Lower lobe of right lung (tissue), 2 donors: ENCODE results near the gene SLC6A2. TPM values are rescaled to one million over a fixed set of nuclear protein-coding genes. Genes with fewer than 3 reads are reported as not detected.

Experiments used
- ATAC-seq, 2 donors: fragments of 200-7000 bp; cut with Tn5 transposase; one replicate each; pipeline ENCODE4 v1.9.1; 2020 to 2022; ENCODE audit warnings: mild to moderate bottlenecking in 2 of 2, moderate library complexity in 2 of 2
- DNase-seq: peaks from one replicate; pipeline ENCODE4 v3.0.0-alpha.2; 2020
- H3K27ac ChIP-seq: fragments of 200-600 bp; one replicate; pipeline ENCODE4 v1.8.0; 2022
- H3K27me3 ChIP-seq: fragments of 200-600 bp; one replicate; pipeline ENCODE4 v1.8.0; 2022; ENCODE audit warnings: low read depth
- H3K36me3 ChIP-seq: fragments of 200-600 bp; one replicate; pipeline ENCODE4 v1.8.0; 2022; ENCODE audit warnings: mild to moderate bottlenecking
- H3K4me1 ChIP-seq: fragments of 200-600 bp; one replicate; pipeline ENCODE4 v1.8.0; 2022
- H3K4me3 ChIP-seq: fragments of 200-600 bp; one replicate; pipeline ENCODE4 v1.8.0; 2022; ENCODE audit warnings: mild to moderate bottlenecking
- H3K9me3 ChIP-seq: fragments of 200-600 bp; one replicate; pipeline ENCODE4 v1.8.0; 2022
- CTCF ChIP-seq: fragments of 200-600 bp; IDR thresholded peaks from one replicate; pipeline ENCODE4 v1.8.0; 2022; ENCODE audit warnings: antibody characterized with exemption, mild to moderate bottlenecking
- intact Hi-C: fragments of 100-400 bp; cut with DNase I; formaldehyde crosslinking; loops from one replicate; pipeline ENCODE4 v1.11.0; 2022
- total RNA-seq: library from RNA; stranded (reverse); fragmentation: NEBNext Ultra II Directional; extraction: Animal tissue kit (Norgen Biotek cat#: 25700); gene quantifications from one replicate; pipeline ENCODE4 v1.2.1, GENCODE V29; 2021
- donor health status: DM: no; HTN: yes; CAD: no; lungs with severe emphysema.

SLC6A2 gene
- total RNA-seq, 1 donor from 2014 or later: not detected

- no peak for TF ChIP-seq CTCF
These were observed 10.2 kb downstream of the SLC6A2 start for GRCh38 chr16:55666012-55666411.

DNA sequence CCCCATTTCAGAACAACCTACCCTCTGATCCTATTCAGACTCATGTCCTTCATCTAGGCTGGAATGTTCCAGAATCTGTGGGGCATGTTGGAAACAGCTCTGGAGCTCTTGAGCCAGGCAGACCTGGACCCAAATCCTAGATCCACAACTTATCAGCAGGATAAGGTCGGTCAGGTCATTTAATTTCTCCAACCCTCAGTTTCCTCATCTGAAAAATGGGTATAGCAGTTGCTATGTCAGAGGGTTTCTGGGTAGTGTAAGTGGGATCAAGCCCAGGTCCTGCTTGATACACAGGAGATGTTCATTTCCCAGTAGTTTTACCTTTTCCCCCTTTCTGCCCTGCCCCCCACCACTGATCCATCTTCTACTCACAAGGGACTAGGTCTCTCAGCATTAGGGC, 12.0 kb downstream of the SLC6A2 start:
- intact Hi-C loops: no loop called here
- Histone ChIP-seq H3K4me3 (no peak overlapping the region), H3K27me3 (no peaks in the 10 kb centered on the region), H3K9me3 (no peaks in the 10 kb centered on the region), H3K4me1 (no peaks in the 10 kb centered on the region), H3K27ac (no peak overlapping the region), H3K36me3 (no peaks in the 10 kb centered on the region)
- ATAC-seq (no peak), DNase-seq (no peak)
- TF ChIP-seq CTCF: no peak

More at GRCh38 chr16:55666012-55666411, 10.2 kb downstream of the SLC6A2 start:
- no peaks in the 10 kb centered on the region for H3K36me3 ChIP-seq
- no peak overlapping the region for H3K4me3 ChIP-seq
- DNase-seq (no peak), ATAC-seq (no peak)
- no peaks in the 10 kb centered on the region for H3K9me3 ChIP-seq
- intact Hi-C loops: no loop called here
- H3K27ac ChIP-seq: no peak overlapping the region
- H3K27me3 ChIP-seq: no peaks in the 10 kb centered on the region
- H3K4me1 ChIP-seq: no peaks in the 10 kb centered on the region

- ATAC-seq (no peak), DNase-seq (no peak)
- H3K27me3 ChIP-seq: no peaks in the 10 kb centered on the region
- no peak overlapping the region for H3K27ac ChIP-seq
- H3K4me3 ChIP-seq: no peak overlapping the region
- no peaks in the 10 kb centered on the region for H3K4me1 ChIP-seq
- no peaks in the 10 kb centered on the region for H3K36me3 ChIP-seq
- intact Hi-C loops: no loop called here
- TF ChIP-seq CTCF: no peak
- H3K9me3 ChIP-seq: no peaks in the 10 kb centered on the region
These were observed 12.8 kb downstream of the SLC6A2 start for GRCh38 chr16:55668340-55669281.

- intact Hi-C loops: no loop called here
- H3K4me1 ChIP-seq: no peaks in the 10 kb centered on the region
- no peak overlapping the region for H3K4me3 ChIP-seq
- no peak overlapping the region for H3K27ac ChIP-seq
- H3K36me3 ChIP-seq: no peaks in the 10 kb centered on the region
- no peak for ATAC-seq
- TF ChIP-seq CTCF: no peak
- H3K27me3 ChIP-seq: no peaks in the 10 kb centered on the region
- no peak for DNase-seq
- no peaks in the 10 kb centered on the region for H3K9me3 ChIP-seq
These were observed 15.6 kb downstream of the SLC6A2 start for GRCh38 chr16:55671206-55671973.

DNA sequence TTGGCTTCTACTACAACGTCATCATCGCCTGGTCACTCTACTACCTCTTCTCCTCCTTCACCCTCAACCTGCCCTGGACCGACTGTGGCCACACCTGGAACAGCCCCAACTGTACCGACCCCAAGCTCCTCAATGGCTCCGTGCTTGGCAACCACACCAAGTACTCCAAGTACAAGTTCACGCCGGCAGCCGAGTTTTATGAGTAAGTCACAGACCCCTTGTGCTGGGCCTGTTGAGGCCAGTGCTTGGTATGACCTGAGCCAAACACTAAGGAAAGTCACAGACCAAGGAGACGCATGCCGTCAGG, 16.1 kb downstream of the SLC6A2 start:
- Histone ChIP-seq H3K9me3 (no peaks in the 10 kb centered on the region), H3K36me3 (no peaks in the 10 kb centered on the region), H3K27me3 (no peaks in the 10 kb centered on the region), H3K4me1 (no peaks in the 10 kb centered on the region), H3K27ac (no peak overlapping the region), H3K4me3 (no peak overlapping the region)
- intact Hi-C loops: no loop called here
- DNase-seq: no peak
- TF ChIP-seq CTCF: no peak
- ATAC-seq: no peak
